ENCODE data around the gene ASB18. TPM values are rescaled to one million over a fixed set of nuclear protein-coding genes. Genes with fewer than 3 reads are reported as not detected.

ASB18 gene
- total RNA-seq, 4 donors from 2014 or later: not detected

- intact Hi-C loops (cut with DNase I): no loop called here
- 32 to 33% methylated on average over 15 to 21 of the region's 22 CpGs for WGBS, 2 donors
- DNase-seq: no peak
- TF ChIP-seq POLR2A (IDR thresholded peaks at IDR 0.05): no peak
- TF ChIP-seq CTCF (IDR thresholded peaks at IDR 0.05): no peak
- Histone ChIP-seq H3K27me3 (peaks cover 27% of the 10 kb centered on the region), H3K4me1 (peaks cover 13 to 25% of the 10 kb centered on the region in 2 donors), H3K4me3 (replicated peaks in 1 of 3) (no peak overlapping the region), H3K9me3 (no peaks in the 10 kb centered on the region), H3K27ac (no peak overlapping the region), H3K36me3 (no peaks in the 10 kb centered on the region)
Measured at GRCh38 chr2:236160366-236161081, 103.7 kb downstream of the ASB18 start.

- no peak for DNase-seq
- no peak overlapping the region for H3K4me3 ChIP-seq (replicated peaks in 1 of 3)
- no peaks in the 10 kb centered on the region for H3K9me3 ChIP-seq
- 16% methylated on average over 5 of the region's 33 CpGs; no CpG with 5 or more reads in 1 of the 2 donors for WGBS, 2 donors
- peaks cover 9 to 22% of the 10 kb centered on the region in 2 donors for H3K4me1 ChIP-seq
- H3K27me3 ChIP-seq: peaks cover 20% of the 10 kb centered on the region
- no peak overlapping the region for H3K27ac ChIP-seq
- TF ChIP-seq POLR2A (IDR thresholded peaks at IDR 0.05) (no peak), CTCF (IDR thresholded peaks at IDR 0.05) (no peak)
- intact Hi-C loops (cut with DNase I): no loop called here
- H3K36me3 ChIP-seq: no peaks in the 10 kb centered on the region
Measured at GRCh38 chr2:236159778-236160170, 104.4 kb downstream of the ASB18 start.

- Histone ChIP-seq H3K36me3 (no peaks in the 10 kb centered on the region), H3K27ac (no peak overlapping the region), H3K4me3 (replicated peaks in 1 of 3) (no peak overlapping the region), H3K9me3 (no peaks in the 10 kb centered on the region), H3K27me3 (peaks cover 16% of the 10 kb centered on the region), H3K4me1 (peaks cover 3 to 16% of the 10 kb centered on the region in 2 donors)
- DNase-seq: no peak
- 11 to 28% methylated on average over 17 to 33 of the region's 45 CpGs for WGBS, 2 donors
- intact Hi-C loops (cut with DNase I): no loop called here
- TF ChIP-seq POLR2A (IDR thresholded peaks at IDR 0.05) (no peak), CTCF (IDR thresholded peaks at IDR 0.05) (no peak)
Measured at GRCh38 chr2:236158969-236159777, 105.0 kb downstream of the ASB18 start.

- H3K27me3 ChIP-seq: peaks cover 12% of the 10 kb centered on the region
- DNase-seq: no peak
- no peaks in the 10 kb centered on the region for H3K36me3 ChIP-seq
- H3K27ac ChIP-seq: no peak overlapping the region
- H3K9me3 ChIP-seq: no peaks in the 10 kb centered on the region
- no peak overlapping the region for H3K4me3 ChIP-seq (replicated peaks in 1 of 3)
- 85 to 95% methylated on average over 10 of the region's 10 CpGs for WGBS, 2 donors
- TF ChIP-seq CTCF (IDR thresholded peaks at IDR 0.05): no peak
- no peak for TF ChIP-seq POLR2A (IDR thresholded peaks at IDR 0.05)
- intact Hi-C loops (cut with DNase I): no loop called here
- peaks cover 0 to 7% of the 10 kb centered on the region in 2 donors for H3K4me1 ChIP-seq
Measured at GRCh38 chr2:236157815-236158498, 106.2 kb downstream of the ASB18 start.
